HepG2 (cell line): Measurements from ENCODE around the gene RHBDF2. TPM values are rescaled to one million over a fixed set of nuclear protein-coding genes. Genes with fewer than 3 reads are reported as not detected.
A peak's percentile ranks its signal among the peaks of the same experiment; 100 is the strongest.

Experiments
- ATF7 ChIP-seq, 2 experiments: fragments of 450-650 bp in 1 of 2; sonication (generic) in 1 of 2; formaldehyde crosslinking in 1 of 2; IDR thresholded peaks; 2 replicates each; pipeline versions ENCODE4 v1.4.0 to v1.6.1; 2016 to 2020; ENCODE audit warnings: antibody characterized with exemption in 1 of 2, mild to moderate bottlenecking in 1 of 2, missing genetic modification reagents in 1 of 2
- DMAP1 ChIP-seq: IDR thresholded peaks from 2 replicates; pipeline ENCODE4 v1.6.1; 2016
- DNMT3B ChIP-seq: conservative IDR thresholded peaks from 2 replicates; pipeline ENCODE4 v1.6.1; 2016; ENCODE audit warnings: missing biosample characterization, control low read depth
- KMT2A ChIP-seq: sonication (generic); formaldehyde crosslinking; IDR thresholded peaks from 2 replicates; pipeline ENCODE4 v1.4.0; 2020; ENCODE audit warnings: missing genetic modification reagents
- NKX3-1 ChIP-seq: sonication (generic); formaldehyde crosslinking; IDR thresholded peaks from 2 replicates; pipeline ENCODE4 v1.5.0; 2020; ENCODE audit warnings: missing genetic modification reagents
- PCBP2 ChIP-seq: fragments of 200-400 bp; formaldehyde crosslinking; optimal IDR thresholded peaks from 2 replicates; pipeline ENCODE3; 2018; ENCODE audit warnings: low read length, low read depth; ENCODE audit not compliant: poor library complexity, severe bottlenecking
- REL ChIP-seq: sonication (generic); formaldehyde crosslinking; conservative IDR thresholded peaks from 2 replicates; pipeline ENCODE4 v1.8.0; 2022; ENCODE audit warnings: mild to moderate bottlenecking, missing genetic modification reagents, moderate library complexity
- SMAD3 ChIP-seq: sonication (generic); formaldehyde crosslinking; IDR thresholded peaks from 2 replicates; pipeline ENCODE4 v1.4.0; 2020; ENCODE audit warnings: missing genetic modification reagents
- SOX13 ChIP-seq, 3 experiments: fragments of 450-650 bp in 1 of 3; sonication (generic) in 1 of 3; formaldehyde crosslinking in 1 of 3; IDR thresholded peaks in 2 of 3; conservative IDR thresholded peaks in 1 of 3; 2 replicates each; pipeline versions ENCODE4 v1.5.0 to v1.6.1; 2016 to 2020; ENCODE audit warnings: antibody characterized with exemption in 1 of 3, mild to moderate bottlenecking in 1 of 3, missing compliant biosample characterization in 1 of 3, missing genetic modification reagents in 1 of 3, moderate library complexity in 1 of 3
- ZNF136 ChIP-seq: sonication (generic); formaldehyde crosslinking; IDR thresholded peaks from 2 replicates; pipeline ENCODE4 v1.8.1; 2022; ENCODE audit warnings: low read depth, mild to moderate bottlenecking, moderate library complexity, missing genetic modification reagents
- ZNF24 ChIP-seq: fragments of 450-650 bp; IDR thresholded peaks from 2 replicates; pipeline ENCODE4 v1.6.1; 2017; ENCODE audit warnings: antibody characterized with exemption, mild to moderate bottlenecking
- ZNF264 ChIP-seq: sonication (generic); formaldehyde crosslinking; IDR thresholded peaks from 2 replicates; pipeline ENCODE4 v1.4.0; 2020; ENCODE audit warnings: missing genetic modification reagents
- ZNF883 ChIP-seq: sonication (generic); formaldehyde crosslinking; IDR thresholded peaks from 2 replicates; pipeline ENCODE4 v1.5.1; 2020; ENCODE audit warnings: mild to moderate bottlenecking, missing genetic modification reagents; ENCODE audit errors: not compliant biosample characterization
- polyA plus RNA-seq, 8 experiments: library from polyadenylated mRNA; depleted of rRNA in 3 of 8; stranded (reverse) in 7 of 8; unstranded in 1 of 8; fragments of >200 nt; fragmentation: Illumina TruSeq in 4 of 8; extraction: Trizol in 4 of 8; gene quantifications; 2 replicates each; pipeline versions ENCODE4 v1.2.1 to v1.2.3, GENCODE V29; 2011 to 2016; ENCODE audit warnings: low read depth in 4 of 8, missing spikeins in 1 of 8, mixed read lengths in 1 of 8; ENCODE audit not compliant: insufficient read depth in 1 of 8
- total RNA-seq, 5 experiments: library from RNA; depleted of rRNA; stranded (reverse); fragments of >200 nt; fragmentation: Illumina TruSeq; extraction: Trizol; gene quantifications; 2 replicates each; pipeline ENCODE4 v1.2.3, GENCODE V29; 2016; ENCODE audit warnings: low read depth in 1 of 5
- TF ChIP-seq, protein P1 (sequence below): sonication (generic); formaldehyde crosslinking; IDR thresholded peaks from 2 replicates; pipeline ENCODE4 v1.8.1; 2023; ENCODE audit warnings: mild to moderate bottlenecking, inconsistent platforms, moderate library complexity, missing genetic modification reagents, borderline replicate concordance
- TF ChIP-seq, protein P2 (sequence below): sonication (generic); formaldehyde crosslinking; IDR thresholded peaks from 2 replicates; pipeline ENCODE4 v1.4.0; 2020; ENCODE audit warnings: mild to moderate bottlenecking, missing genetic modification reagents
- TF ChIP-seq, protein P3 (sequence below): sonication (generic); formaldehyde crosslinking; conservative IDR thresholded peaks from 2 replicates; pipeline ENCODE4 v1.8.0; 2022; ENCODE audit warnings: low read depth, missing genetic modification reagents
- TF ChIP-seq, protein P4 (sequence below): IDR thresholded peaks from 2 replicates; pipeline ENCODE4 v1.6.1; 2016; ENCODE audit warnings: low read depth, missing genetic modification reagents, missing compliant biosample characterization

RHBDF2 gene
- total and polyA plus RNA-seq, 2 of the 13 experiments (the other 11 are each of a cell fraction or from before 2014, with no cell fraction given) = 7.8 to 24.2 TPM

DNA sequence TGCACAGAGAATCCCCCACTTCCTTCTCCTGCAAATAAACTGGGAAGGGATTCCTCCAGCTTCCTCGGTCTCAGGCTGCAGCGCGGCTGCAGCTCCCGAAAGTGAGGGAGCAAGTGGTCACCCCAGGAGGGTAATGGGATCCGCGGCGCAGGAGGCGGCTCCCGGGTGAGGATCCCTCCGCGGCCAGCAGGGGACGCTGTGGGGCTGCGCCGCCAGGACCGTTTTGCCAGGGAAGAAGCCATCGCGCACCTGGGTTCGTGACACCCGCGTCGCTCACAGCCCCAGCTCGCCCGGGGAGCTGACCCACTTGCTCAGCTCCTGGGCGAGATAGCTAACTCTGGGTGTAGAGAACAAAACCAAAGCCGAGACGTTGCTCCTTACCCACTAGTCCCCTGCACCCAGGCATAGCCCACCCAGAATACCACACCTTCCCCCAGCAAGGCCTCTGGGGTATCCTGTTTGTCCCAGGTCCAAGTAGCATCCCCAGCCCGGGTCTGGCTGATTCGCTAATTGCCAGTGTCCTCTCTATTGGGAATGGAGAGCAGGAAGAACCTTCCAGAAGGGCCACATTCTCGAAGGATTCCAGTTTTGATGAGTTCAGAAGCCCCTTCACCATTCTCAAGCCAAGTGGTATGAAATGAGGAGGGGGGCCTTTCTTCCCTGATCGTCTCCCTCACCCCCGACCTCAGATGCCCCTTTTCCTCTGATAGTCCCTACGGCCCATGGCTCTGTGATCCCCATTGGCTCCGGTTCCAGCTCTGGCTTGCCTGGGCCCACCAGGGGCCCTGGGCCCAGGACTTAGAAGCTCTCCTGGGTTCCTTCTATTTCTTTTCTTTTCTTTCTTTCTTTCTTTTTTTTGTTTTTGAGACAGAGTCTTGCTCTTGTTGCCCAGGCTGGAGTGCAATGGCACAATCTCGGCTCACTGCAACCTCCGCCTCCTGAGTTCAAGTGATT lies 22.1 kb upstream of the RHBDF2 start (continued):
- TF ChIP-seq, protein P1, sequence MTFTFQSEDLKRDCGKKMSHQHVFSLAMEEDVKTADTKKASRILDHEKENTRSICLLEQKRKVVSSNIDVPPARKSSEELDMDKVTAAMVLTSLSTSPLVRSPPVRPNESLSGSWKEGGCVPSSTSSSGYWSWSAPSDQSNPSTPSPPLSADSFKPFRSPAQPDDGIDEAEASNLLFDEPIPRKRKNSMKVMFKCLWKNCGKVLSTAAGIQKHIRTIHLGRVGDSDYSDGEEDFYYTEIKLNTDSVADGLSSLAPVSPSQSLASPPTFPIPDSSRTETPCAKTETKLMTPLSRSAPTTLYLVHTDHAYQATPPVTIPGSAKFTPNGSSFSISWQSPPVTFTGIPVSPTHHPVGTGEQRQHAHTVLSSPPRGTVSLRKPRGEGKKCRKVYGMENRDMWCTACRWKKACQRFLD (CRISPR knock-in tag) = no peak
- TF ChIP-seq ZNF883 (peak; percentile 42), ATF7 (IDR thresholded peaks at IDR 0.05) (no peak), ATF7 (CRISPR knock-in tag; IDR thresholded peaks at IDR 0.05) (no peak), NKX3-1 (CRISPR knock-in tag) (no peak), SOX13 (IDR thresholded peaks at IDR 0.05) (no peak), SOX13 (CRISPR knock-in tag; conservative IDR thresholded peaks at IDR 0.05 in 1 of 2, IDR thresholded peaks at IDR 0.05 in 1 of 2) (peak in 1 of 2 experiments; percentile 57; a peak in 2 of 4 replicates), DNMT3B (no peak), PCBP2 (no peak), REL (CRISPR knock-in tag) (no peak), ZNF24 (no peak), ZNF136 (CRISPR knock-in tag) (no peak), KMT2A (CRISPR knock-in tag) (peak; percentile 79), SMAD3 (peak; percentile 49; the same call in 1 of the 2 replicates), ZNF264 (CRISPR knock-in tag) (0 out of 2 replicates have a peak, but pooled peaks have one; percentile 56), DMAP1 (peak; percentile 33; the same call in 1 of the 2 replicates)
- TF ChIP-seq, protein P2, sequence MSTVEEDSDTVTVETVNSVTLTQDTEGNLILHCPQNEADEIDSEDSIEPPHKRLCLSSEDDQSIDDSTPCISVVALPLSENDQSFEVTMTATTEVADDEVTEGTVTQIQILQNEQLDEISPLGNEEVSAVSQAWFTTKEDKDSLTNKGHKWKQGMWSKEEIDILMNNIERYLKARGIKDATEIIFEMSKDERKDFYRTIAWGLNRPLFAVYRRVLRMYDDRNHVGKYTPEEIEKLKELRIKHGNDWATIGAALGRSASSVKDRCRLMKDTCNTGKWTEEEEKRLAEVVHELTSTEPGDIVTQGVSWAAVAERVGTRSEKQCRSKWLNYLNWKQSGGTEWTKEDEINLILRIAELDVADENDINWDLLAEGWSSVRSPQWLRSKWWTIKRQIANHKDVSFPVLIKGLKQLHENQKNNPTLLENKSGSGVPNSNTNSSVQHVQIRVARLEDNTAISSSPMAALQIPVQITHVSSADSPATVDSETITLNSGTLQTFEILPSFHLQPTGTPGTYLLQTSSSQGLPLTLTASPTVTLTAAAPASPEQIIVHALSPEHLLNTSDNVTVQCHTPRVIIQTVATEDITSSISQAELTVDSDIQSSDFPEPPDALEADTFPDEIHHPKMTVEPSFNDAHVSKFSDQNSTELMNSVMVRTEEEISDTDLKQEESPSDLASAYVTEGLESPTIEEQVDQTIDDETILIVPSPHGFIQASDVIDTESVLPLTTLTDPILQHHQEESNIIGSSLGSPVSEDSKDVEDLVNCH (CRISPR knock-in tag) = no peak
- TF ChIP-seq, protein P3, sequence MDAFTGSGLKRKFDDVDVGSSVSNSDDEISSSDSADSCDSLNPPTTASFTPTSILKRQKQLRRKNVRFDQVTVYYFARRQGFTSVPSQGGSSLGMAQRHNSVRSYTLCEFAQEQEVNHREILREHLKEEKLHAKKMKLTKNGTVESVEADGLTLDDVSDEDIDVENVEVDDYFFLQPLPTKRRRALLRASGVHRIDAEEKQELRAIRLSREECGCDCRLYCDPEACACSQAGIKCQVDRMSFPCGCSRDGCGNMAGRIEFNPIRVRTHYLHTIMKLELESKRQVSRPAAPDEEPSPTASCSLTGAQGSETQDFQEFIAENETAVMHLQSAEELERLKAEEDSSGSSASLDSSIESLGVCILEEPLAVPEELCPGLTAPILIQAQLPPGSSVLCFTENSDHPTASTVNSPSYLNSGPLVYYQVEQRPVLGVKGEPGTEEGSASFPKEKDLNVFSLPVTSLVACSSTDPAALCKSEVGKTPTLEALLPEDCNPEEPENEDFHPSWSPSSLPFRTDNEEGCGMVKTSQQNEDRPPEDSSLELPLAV (CRISPR knock-in tag) = no peak
- TF ChIP-seq, protein P4, sequence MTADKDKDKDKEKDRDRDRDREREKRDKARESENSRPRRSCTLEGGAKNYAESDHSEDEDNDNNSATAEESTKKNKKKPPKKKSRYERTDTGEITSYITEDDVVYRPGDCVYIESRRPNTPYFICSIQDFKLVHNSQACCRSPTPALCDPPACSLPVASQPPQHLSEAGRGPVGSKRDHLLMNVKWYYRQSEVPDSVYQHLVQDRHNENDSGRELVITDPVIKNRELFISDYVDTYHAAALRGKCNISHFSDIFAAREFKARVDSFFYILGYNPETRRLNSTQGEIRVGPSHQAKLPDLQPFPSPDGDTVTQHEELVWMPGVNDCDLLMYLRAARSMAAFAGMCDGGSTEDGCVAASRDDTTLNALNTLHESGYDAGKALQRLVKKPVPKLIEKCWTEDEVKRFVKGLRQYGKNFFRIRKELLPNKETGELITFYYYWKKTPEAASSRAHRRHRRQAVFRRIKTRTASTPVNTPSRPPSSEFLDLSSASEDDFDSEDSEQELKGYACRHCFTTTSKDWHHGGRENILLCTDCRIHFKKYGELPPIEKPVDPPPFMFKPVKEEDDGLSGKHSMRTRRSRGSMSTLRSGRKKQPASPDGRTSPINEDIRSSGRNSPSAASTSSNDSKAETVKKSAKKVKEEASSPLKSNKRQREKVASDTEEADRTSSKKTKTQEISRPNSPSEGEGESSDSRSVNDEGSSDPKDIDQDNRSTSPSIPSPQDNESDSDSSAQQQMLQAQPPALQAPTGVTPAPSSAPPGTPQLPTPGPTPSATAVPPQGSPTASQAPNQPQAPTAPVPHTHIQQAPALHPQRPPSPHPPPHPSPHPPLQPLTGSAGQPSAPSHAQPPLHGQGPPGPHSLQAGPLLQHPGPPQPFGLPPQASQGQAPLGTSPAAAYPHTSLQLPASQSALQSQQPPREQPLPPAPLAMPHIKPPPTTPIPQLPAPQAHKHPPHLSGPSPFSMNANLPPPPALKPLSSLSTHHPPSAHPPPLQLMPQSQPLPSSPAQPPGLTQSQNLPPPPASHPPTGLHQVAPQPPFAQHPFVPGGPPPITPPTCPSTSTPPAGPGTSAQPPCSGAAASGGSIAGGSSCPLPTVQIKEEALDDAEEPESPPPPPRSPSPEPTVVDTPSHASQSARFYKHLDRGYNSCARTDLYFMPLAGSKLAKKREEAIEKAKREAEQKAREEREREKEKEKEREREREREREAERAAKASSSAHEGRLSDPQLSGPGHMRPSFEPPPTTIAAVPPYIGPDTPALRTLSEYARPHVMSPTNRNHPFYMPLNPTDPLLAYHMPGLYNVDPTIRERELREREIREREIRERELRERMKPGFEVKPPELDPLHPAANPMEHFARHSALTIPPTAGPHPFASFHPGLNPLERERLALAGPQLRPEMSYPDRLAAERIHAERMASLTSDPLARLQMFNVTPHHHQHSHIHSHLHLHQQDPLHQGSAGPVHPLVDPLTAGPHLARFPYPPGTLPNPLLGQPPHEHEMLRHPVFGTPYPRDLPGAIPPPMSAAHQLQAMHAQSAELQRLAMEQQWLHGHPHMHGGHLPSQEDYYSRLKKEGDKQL = 0 out of 2 replicates have a peak, but pooled peaks have one; percentile 37
